Natural killer cell (primary cell): ENCODE results near the gene STIP1. TPM values are rescaled to one million over a fixed set of nuclear protein-coding genes. Genes with fewer than 3 reads are reported as not detected.
A peak's percentile ranks its signal among the peaks of the same experiment; 100 is the strongest.

ENCODE experiments used
- ATAC-seq, 3 donors: fragments of 150-1000 bp in 2 of 3; fragments of 200-7000 bp in 1 of 3; cut with Tn5 transposase; 1 replicate in 1 of 3; 2 replicates in 2 of 3; pipeline ENCODE4 v1.10.0; 2021; ENCODE audit warnings: mild to moderate bottlenecking in 2 of 3, moderate library complexity in 2 of 3
- DNase-seq, 2 donors: peaks; one replicate each; pipeline versions ENCODE4 v3.0.0 to v3.0.0-alpha.2; 2013 to 2021; ENCODE audit warnings: mixed read lengths in 1 of 2
- H3K27ac ChIP-seq: one replicate; pipeline ENCODE4 v1.5.1; 2013; ENCODE audit warnings: mild to moderate bottlenecking, low read length
- H3K27me3 ChIP-seq: one replicate; pipeline ENCODE4 v1.6.1; 2013; ENCODE audit warnings: low read length; ENCODE audit not compliant: control insufficient read depth, insufficient read depth
- H3K36me3 ChIP-seq: one replicate; pipeline ENCODE4 v1.6.1; 2013; ENCODE audit warnings: low read length; ENCODE audit not compliant: control insufficient read depth, insufficient read depth
- H3K4me1 ChIP-seq: one replicate; pipeline ENCODE4 v1.6.1; 2013; ENCODE audit warnings: low read length; ENCODE audit not compliant: control insufficient read depth, insufficient read depth
- H3K4me3 ChIP-seq: one replicate; pipeline ENCODE4 v1.5.1; 2013; ENCODE audit warnings: low read length
- H3K9me3 ChIP-seq: one replicate; pipeline ENCODE4 v1.6.1; 2013; ENCODE audit warnings: low read length; ENCODE audit not compliant: control insufficient read depth, insufficient read depth
- H3K27ac Mint-ChIP-seq, 2 donors: one replicate each; pipeline ENCODE4 v1.8.0; 2022; ENCODE audit warnings: mild to moderate bottlenecking in 2 of 2, mixed read lengths in 2 of 2, moderate library complexity in 1 of 2
- H3K27me3 Mint-ChIP-seq, 2 donors: one replicate each; pipeline ENCODE4 v1.8.0; 2022; ENCODE audit warnings: low read depth in 2 of 2, mixed read lengths in 2 of 2
- H3K36me3 Mint-ChIP-seq: one replicate; pipeline ENCODE4 v1.8.0; 2022; ENCODE audit warnings: mixed read lengths
- H3K4me1 Mint-ChIP-seq, 2 donors: one replicate each; pipeline ENCODE4 v1.8.0; 2022; ENCODE audit warnings: mixed read lengths in 2 of 2
- H3K4me3 Mint-ChIP-seq: one replicate; pipeline ENCODE4 v1.8.0; 2022; ENCODE audit warnings: mild to moderate bottlenecking, moderate library complexity, mixed read lengths
- H3K9me3 Mint-ChIP-seq, 2 donors: one replicate each; pipeline ENCODE4 v1.8.0; 2022; ENCODE audit warnings: mixed read lengths in 2 of 2
- CTCF ChIP-seq: fragments of 200-600 bp; IDR thresholded peaks from one replicate; pipeline ENCODE4 v1.8.0; 2022; ENCODE audit warnings: antibody characterized with exemption
- WGBS: methylation state at CpG from one replicate; pipeline ENCODE4 v1.1.7; 2013; ENCODE audit warnings: missing lambda C conversion rate; ENCODE audit not compliant: insufficient coverage; 5-methylcytosine and 5-hydroxymethylcytosine counted together
- intact Hi-C: fragments of 100-400 bp; cut with micrococcal nuclease; formaldehyde crosslinking; loops from one replicate; pipeline ENCODE4 v1.14.2; 2022
- total RNA-seq, 4 donors: library from RNA; stranded (reverse); fragments of 120-200 nt in 1 of 4; gene quantifications; one replicate each; pipeline versions ENCODE4 v1.2.3 to v1.2.4, GENCODE V29; 2013 to 2022

The STIP1 gene
- total RNA-seq, 3 donors from 2014 or later (not counting 1 experiment from before 2014, with no cell fraction given) = 80.9 to 110 (median 85.1) TPM

DNA sequence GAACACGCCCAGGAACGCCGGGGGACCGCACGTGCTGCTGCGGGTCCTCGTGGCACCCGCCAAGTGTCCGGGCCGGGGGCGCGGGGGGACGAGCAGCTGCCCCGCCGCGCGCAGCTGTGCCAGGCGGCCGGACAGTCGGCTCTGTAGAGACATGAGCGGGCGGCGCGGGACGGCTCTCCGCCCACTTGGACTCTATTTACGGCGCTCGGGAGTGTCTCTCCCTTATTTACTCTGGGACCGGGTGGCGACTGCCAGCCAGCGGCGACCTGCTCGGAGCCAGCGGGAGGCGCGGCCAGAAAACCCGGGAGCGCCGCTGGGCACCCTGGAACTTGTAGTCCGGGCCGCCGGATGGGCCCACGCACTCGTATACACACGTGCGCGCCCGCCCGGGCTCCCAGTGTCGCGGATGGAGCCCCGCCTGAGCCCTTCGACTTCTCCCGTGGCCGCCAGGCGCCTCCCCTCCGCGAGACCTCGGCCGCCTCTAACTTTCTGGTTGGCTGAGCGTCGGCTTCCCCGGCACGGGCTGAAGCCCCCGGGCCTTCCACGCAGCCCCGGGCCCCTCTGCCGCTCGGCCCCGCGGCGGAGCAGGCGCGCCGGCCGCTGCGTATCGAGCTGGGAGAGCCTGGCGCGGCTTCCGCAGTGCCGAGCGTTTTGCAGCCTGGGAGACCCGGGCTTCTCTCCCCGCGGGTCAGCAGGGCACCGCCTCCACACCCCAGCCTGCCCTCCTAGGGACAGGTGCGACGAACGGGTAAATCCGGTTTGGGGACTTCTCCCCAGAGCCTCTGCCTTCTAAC is 19.9 kb upstream of the STIP1 start, which contains the start of gene MACROD1:
TSS of gene MACROD1 (minus strand) at position 272 of the 794 bp plus-strand sequence. CDS start at position 153, 119 bp downstream.
- Histone ChIP-seq H3K4me1 (peaks cover 15% of the 10 kb centered on the region), H3K9me3 (no peaks in the 10 kb centered on the region), H3K4me3 (peak within 1 kb of the TSS; percentile 63), H3K36me3 (no peaks in the 10 kb centered on the region), H3K27me3 (no peaks in the 10 kb centered on the region), H3K27ac (no peak within 1 kb of the TSS)
- ATAC-seq = peak; percentile 85 to 96 (median 95)
- under 1% methylated on average over 92 of the region's 92 CpGs for WGBS
- Mint-ChIP-seq H3K27me3 (no peaks in the 10 kb centered on the region), H3K36me3 (no peaks in the 10 kb centered on the region), H3K9me3 (no peaks in the 10 kb centered on the region), H3K4me1 (peaks cover 0 to 7% of the 10 kb centered on the region in 2 donors), H3K4me3 (peak within 1 kb of the TSS; percentile 92), H3K27ac (peak within 1 kb of the TSS in 1 of 2 donors; percentile 58)
- intact Hi-C loops = no loop called here
- DNase-seq = peak; percentile 50 to 86
- TF ChIP-seq CTCF = no peak

- Histone ChIP-seq H3K27me3 (no peaks in the 10 kb centered on the region), H3K27ac (no peak overlapping the region), H3K36me3 (no peaks in the 10 kb centered on the region), H3K4me1 (peaks cover 7% of the 10 kb centered on the region), H3K9me3 (no peaks in the 10 kb centered on the region), H3K4me3 (no peak overlapping the region)
- H3K27me3 Mint-ChIP-seq = no peaks in the 10 kb centered on the region
- H3K27ac Mint-ChIP-seq = no peak overlapping the region
- no peak for DNase-seq
- no peaks in the 10 kb centered on the region for H3K36me3 Mint-ChIP-seq
- H3K4me1 Mint-ChIP-seq = no peaks in the 10 kb centered on the region
- intact Hi-C loops = no loop called here
- 100% methylated on average over 2 of the region's 4 CpGs for WGBS
- H3K4me3 Mint-ChIP-seq = no peak overlapping the region
- TF ChIP-seq CTCF = no peak
- no peaks in the 10 kb centered on the region for H3K9me3 Mint-ChIP-seq
- ATAC-seq = no peak
These were observed 15.6 kb upstream of the STIP1 start for GRCh38 chr11:64170419-64170818.

DNA sequence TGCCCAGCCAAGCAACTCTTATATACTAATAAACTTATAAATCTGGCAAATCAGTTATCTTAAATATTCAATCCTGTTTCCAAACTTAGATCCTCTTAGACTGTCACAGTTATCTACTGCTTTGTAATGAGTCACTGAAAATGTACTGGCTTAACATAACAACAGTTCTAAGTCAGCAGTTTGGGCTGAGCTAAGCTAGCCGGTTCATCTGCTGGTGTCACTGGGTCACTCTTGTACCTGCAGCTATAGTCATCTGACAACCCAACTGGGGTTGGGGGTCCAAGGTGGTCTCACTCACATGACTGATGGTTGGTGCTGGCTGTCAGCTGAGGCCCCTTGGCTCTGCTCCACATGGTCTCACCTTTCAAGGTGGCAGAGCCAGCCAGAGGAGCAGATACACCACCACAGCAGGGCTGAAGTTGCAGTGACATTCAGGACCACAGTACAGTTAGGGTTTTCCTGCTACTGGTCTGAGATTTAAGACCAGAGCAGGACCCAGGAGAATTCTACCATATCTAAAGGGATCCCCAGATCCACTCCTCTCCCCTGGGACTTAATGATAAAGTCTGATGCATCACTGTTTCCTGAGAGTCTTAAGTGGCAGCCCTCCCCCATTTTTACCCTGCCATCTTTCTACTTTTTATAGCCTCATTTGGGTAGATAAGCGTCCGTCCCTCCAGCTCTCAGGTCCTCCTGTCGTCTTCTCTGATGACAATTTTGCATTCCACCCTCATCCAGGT is 12.2 kb upstream of the STIP1 start:
- WGBS = 93% methylated on average over 4 of the region's 4 CpGs
- ATAC-seq (no peak), DNase-seq (no peak)
- Mint-ChIP-seq H3K36me3 (no peaks in the 10 kb centered on the region), H3K9me3 (no peaks in the 10 kb centered on the region), H3K4me1 (peaks cover 0 to 4% of the 10 kb centered on the region in 2 donors), H3K27me3 (no peaks in the 10 kb centered on the region), H3K27ac (no peak overlapping the region), H3K4me3 (no peak overlapping the region)
- no peaks in the 10 kb centered on the region for H3K4me1 ChIP-seq
- H3K9me3 ChIP-seq = no peaks in the 10 kb centered on the region
- H3K36me3 ChIP-seq = no peaks in the 10 kb centered on the region
- H3K4me3 ChIP-seq = no peak overlapping the region
- intact Hi-C loops = no loop called here
- H3K27ac ChIP-seq = no peak overlapping the region
- H3K27me3 ChIP-seq = no peaks in the 10 kb centered on the region
- no peak for TF ChIP-seq CTCF
